Loucy (cell line): ENCODE results near the gene DBF4B.

Source experiments
- H2AFZ ChIP-seq: fragments of 200-600 bp; sonication (generic); 2 replicates; pipeline ENCODE4 v1.6.0; 2016; ENCODE audit warnings: antibody characterized with exemption, mild to moderate bottlenecking, low read length, moderate library complexity
- H3F3A ChIP-seq: fragments of 200-600 bp; 2 replicates; pipeline ENCODE4 v1.6.0; 2016; ENCODE audit warnings: antibody characterized with exemption, low read depth, mild to moderate bottlenecking
- H3K27me3 ChIP-seq: fragments of 200-600 bp; sonication (generic); 2 replicates; pipeline ENCODE4 v1.6.1; 2014; ENCODE audit warnings: low read length, mild to moderate bottlenecking; ENCODE audit not compliant: insufficient read depth, poor library complexity, severe bottlenecking
- H3K36me3 ChIP-seq: fragments of 200-600 bp; sonication (generic); 2 replicates; pipeline ENCODE4 v1.6.1; 2016; ENCODE audit warnings: low read length; ENCODE audit not compliant: insufficient read depth
- H3K4me1 ChIP-seq: fragments of 200-600 bp; sonication (generic); 2 replicates; pipeline ENCODE4 v1.5.1; 2014; ENCODE audit warnings: low read length, mild to moderate bottlenecking; ENCODE audit not compliant: insufficient read depth, poor library complexity, severe bottlenecking
- H3K4me2 ChIP-seq: fragments of 200-600 bp; sonication (generic); 2 replicates; pipeline ENCODE4 v1.6.0; 2014; ENCODE audit warnings: antibody characterized with exemption, low read length, low read depth, mild to moderate bottlenecking; ENCODE audit not compliant: poor library complexity, severe bottlenecking
- H3K4me3 ChIP-seq: fragments of 200-600 bp; sonication (generic); 2 replicates; pipeline ENCODE4 v1.5.1; 2014; ENCODE audit warnings: low read length, mild to moderate bottlenecking, mixed read lengths; ENCODE audit not compliant: poor library complexity, severe bottlenecking
- H3K79me2 ChIP-seq: fragments of 200-600 bp; sonication (generic); 2 replicates; pipeline ENCODE4 v1.6.1; 2014; ENCODE audit warnings: low read length; ENCODE audit not compliant: insufficient read depth
- H3K9ac ChIP-seq: fragments of 200-600 bp; sonication (generic); 2 replicates; pipeline ENCODE4 v1.6.0; 2014; ENCODE audit warnings: mild to moderate bottlenecking, low read depth, low read length, moderate library complexity; ENCODE audit not compliant: poor library complexity, severe bottlenecking
- H3K9me2 ChIP-seq: fragments of 200-600 bp; sonication (generic); replicated peaks from 2 replicates; pipeline ENCODE4 v1.6.1; 2016; ENCODE audit warnings: low read depth, low read length, mixed read lengths
- H3K9me3 ChIP-seq: fragments of 200-600 bp; sonication (generic); 2 replicates; pipeline ENCODE4 v1.6.1; 2014; ENCODE audit warnings: mild to moderate bottlenecking, antibody characterized with exemption, low read length, low read depth; ENCODE audit not compliant: insufficient read depth
- H4K20me1 ChIP-seq: fragments of 200-600 bp; sonication (generic); 2 replicates; pipeline ENCODE4 v1.6.0; 2014; ENCODE audit warnings: antibody characterized with exemption, low read length, mild to moderate bottlenecking; ENCODE audit not compliant: insufficient read depth, poor library complexity, severe bottlenecking
- EZH2phosphoT487 ChIP-seq: fragments of 200-600 bp; IDR thresholded peaks from 2 replicates; pipeline ENCODE4 v1.6.1; 2018; ENCODE audit warnings: antibody characterized with exemption, mild to moderate bottlenecking, moderate library complexity, borderline replicate concordance
- TF ChIP-seq, protein P1 (sequence below): fragments of 200-600 bp; sonication (generic); conservative IDR thresholded peaks from 2 replicates; pipeline ENCODE4 v1.5.1; 2014; ENCODE audit warnings: mild to moderate bottlenecking, antibody characterized with exemption, low read length

DBF4B gene

DNA sequence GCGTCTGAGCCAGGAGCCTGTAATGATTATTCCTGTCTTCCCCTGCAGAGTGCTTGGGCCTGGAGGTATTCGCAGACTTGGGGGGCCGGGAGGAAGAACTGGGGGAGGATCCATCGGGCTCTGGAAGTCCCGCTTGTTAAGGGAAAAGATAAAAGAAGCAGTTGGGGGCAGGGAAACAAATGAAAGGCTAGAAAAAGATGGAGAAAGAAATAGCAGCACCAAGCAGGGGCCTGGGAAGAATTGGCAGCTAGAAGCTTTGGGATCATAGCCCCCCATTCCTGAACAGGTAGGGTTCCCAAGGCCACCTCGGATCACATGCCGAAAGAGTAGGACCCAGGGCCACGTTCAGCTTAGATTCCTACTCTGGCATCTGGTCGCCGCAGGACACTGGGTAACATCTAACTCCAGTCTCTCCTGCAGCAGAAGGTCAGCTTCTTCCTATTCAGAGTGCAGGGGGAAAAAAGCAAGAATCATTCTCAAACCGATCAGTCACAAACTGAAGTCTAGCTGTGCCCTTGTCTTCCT lies 73.9 kb downstream of the DBF4B start:
- H3K36me3 ChIP-seq: no peaks in the 10 kb centered on the region
- H3K4me3 ChIP-seq: no peak overlapping the region
- no peak overlapping the region for H2AFZ ChIP-seq
- no peaks in the 10 kb centered on the region for H4K20me1 ChIP-seq
- H3K79me2 ChIP-seq: no peaks in the 10 kb centered on the region
- no peaks in the 10 kb centered on the region for H3K9me2 ChIP-seq
- no peaks in the 10 kb centered on the region for H3K4me1 ChIP-seq
- no peaks in the 10 kb centered on the region for H3K27me3 ChIP-seq
- TF ChIP-seq, protein P1, sequence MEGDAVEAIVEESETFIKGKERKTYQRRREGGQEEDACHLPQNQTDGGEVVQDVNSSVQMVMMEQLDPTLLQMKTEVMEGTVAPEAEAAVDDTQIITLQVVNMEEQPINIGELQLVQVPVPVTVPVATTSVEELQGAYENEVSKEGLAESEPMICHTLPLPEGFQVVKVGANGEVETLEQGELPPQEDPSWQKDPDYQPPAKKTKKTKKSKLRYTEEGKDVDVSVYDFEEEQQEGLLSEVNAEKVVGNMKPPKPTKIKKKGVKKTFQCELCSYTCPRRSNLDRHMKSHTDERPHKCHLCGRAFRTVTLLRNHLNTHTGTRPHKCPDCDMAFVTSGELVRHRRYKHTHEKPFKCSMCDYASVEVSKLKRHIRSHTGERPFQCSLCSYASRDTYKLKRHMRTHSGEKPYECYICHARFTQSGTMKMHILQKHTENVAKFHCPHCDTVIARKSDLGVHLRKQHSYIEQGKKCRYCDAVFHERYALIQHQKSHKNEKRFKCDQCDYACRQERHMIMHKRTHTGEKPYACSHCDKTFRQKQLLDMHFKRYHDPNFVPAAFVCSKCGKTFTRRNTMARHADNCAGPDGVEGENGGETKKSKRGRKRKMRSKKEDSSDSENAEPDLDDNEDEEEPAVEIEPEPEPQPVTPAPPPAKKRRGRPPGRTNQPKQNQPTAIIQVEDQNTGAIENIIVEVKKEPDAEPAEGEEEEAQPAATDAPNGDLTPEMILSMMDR: no peak
- TF ChIP-seq EZH2phosphoT487: no peak
- H3K4me2 ChIP-seq: no peak overlapping the region
- no peaks in the 10 kb centered on the region for H3K9me3 ChIP-seq
- H3F3A ChIP-seq: no peaks in the 10 kb centered on the region
- H3K9ac ChIP-seq: no peak overlapping the region

DNA sequence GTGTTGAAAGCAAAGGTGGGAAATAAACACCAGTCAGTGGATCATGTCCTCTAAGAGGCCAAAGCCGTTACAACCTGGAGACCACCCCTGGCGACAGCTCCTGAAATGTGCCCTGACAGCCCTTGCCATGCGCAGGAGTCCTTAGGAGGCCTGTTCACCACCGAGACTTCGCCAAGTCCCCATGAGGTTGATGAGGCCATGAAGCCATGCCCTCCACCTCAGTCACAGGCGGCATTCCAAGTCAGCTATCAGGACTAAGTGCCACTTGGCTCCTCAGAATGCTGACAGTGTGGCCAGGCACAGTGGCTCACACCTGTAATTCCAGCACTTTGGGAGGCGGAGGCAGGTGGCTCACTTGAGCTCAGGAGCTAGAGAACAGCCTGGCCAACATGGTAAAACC lies 77.5 kb downstream of the DBF4B start:
- Histone ChIP-seq H3K36me3 (no peaks in the 10 kb centered on the region), H2AFZ (no peak overlapping the region), H3K4me3 (no peak overlapping the region), H3K27me3 (no peaks in the 10 kb centered on the region), H3K4me1 (no peaks in the 10 kb centered on the region), H3K4me2 (no peak overlapping the region), H4K20me1 (no peaks in the 10 kb centered on the region), H3F3A (no peaks in the 10 kb centered on the region), H3K9me2 (no peaks in the 10 kb centered on the region), H3K9ac (no peak overlapping the region), H3K79me2 (no peaks in the 10 kb centered on the region), H3K9me3 (no peaks in the 10 kb centered on the region)
- TF ChIP-seq, protein P1: no peak
- TF ChIP-seq EZH2phosphoT487: no peak

DNA sequence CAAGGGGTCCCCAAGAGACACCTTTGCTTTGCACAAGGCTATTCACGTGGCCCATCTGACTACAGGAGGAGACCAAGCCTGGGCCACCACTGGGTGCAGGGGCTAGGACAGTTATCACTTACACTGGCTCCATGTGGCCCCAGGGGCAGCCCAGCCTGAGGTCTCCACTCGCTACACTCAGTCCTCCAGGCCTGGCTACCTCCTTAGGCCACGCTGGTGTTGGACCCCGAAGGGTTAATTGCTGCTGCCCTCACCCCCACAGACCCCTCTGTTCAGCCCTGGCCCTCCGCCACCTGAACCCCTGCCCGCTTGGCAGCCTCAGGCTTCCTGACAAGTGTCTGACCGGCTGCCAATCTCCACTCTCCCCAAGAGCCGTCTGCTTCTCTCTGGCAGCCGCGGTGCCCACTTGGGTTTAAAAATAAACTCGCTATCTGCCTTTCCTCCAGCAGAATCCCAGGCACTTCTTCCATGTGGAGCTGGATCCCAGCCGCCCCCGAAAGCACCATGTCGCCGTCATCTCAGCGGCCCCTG lies 78.2 kb downstream of the DBF4B start:
- TF ChIP-seq EZH2phosphoT487: no peak
- TF ChIP-seq, protein P1: no peak
- Histone ChIP-seq H3K4me1 (no peaks in the 10 kb centered on the region), H3K9me3 (no peaks in the 10 kb centered on the region), H4K20me1 (no peaks in the 10 kb centered on the region), H3K9ac (no peak overlapping the region), H3F3A (no peaks in the 10 kb centered on the region), H3K9me2 (no peaks in the 10 kb centered on the region), H2AFZ (no peak overlapping the region), H3K27me3 (no peaks in the 10 kb centered on the region), H3K4me2 (no peak overlapping the region), H3K36me3 (no peaks in the 10 kb centered on the region), H3K79me2 (no peaks in the 10 kb centered on the region), H3K4me3 (no peak overlapping the region)
